Measurements from ENCODE around the gene SLC5A11. TPM values are rescaled to one million over a fixed set of nuclear protein-coding genes. Genes with fewer than 3 reads are reported as not detected.
"Not testable (repeated sequence)": the region's sequence is repeated elsewhere in the genome, so short reads cannot be mapped to it uniquely, and the experiment has no call there.

SLC5A11 gene
- total RNA-seq, 4 donors from 2014 or later = not detected

DNA sequence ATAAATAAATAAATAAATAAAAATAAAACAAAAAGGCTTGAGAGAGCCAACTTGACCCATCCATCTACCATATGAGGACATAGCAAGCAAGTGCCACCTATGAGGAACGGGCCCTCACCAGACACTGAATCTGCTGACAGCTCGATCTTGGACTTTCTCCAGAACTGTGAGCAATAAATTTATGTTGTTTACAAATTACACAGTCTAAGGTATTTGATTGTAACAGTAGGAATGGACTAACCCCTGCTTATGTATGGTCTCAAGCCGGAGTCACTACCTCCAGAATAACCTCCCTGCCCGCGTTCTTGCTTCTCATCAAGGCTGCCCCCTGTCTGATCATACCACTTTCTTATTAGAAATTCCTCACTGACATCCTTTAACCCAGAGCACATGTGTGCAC is 9.9 kb downstream of the SLC5A11 start:
- peaks cover 3 to 13% (median 11%) of the 10 kb centered on the region in 4 donors for H3K4me1 ChIP-seq
- intact Hi-C loops (cut with DNase I) = no loop called here
- no peaks in the 10 kb centered on the region for H3K27me3 ChIP-seq

DNA sequence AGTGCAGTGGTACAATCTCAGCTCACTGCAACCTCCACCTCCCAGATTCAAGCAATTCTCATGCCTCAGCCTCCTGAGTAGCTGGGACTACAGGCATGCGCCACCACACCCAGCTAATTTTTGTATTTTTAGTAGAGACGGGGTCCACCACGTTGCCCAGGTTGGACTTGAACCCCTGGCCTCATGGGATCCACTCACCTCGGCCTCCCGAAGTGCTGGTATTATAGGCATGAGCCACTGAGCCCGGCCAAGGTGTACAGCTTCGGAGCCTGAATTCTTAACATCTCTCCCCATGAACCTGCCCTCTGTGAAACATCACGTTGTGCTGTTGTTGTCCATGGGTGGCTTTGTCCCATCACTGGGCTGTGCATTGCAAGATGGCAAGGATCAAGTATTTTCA is 11.1 kb downstream of the SLC5A11 start:
- intact Hi-C loops (cut with DNase I); DNase-seq (ENCODE audit: extremely low spot score): not testable (repeated sequence)

More for the DNA sequence above, 9.9 kb downstream of the SLC5A11 start:
- H3K36me3 ChIP-seq = no peaks in the 10 kb centered on the region
- no peaks in the 10 kb centered on the region for H3K9me3 ChIP-seq
- no peak for DNase-seq (ENCODE audit: extremely low spot score)
- WGBS = 83% methylated on average over 5 of the region's 5 CpGs
- no peak overlapping the region for H3K4me3 ChIP-seq
- no peak for TF ChIP-seq EP300 (IDR thresholded peaks at IDR 0.05)
- TF ChIP-seq POLR2AphosphoS5 (IDR thresholded peaks at IDR 0.05) = no peak
- TF ChIP-seq, protein P1, sequence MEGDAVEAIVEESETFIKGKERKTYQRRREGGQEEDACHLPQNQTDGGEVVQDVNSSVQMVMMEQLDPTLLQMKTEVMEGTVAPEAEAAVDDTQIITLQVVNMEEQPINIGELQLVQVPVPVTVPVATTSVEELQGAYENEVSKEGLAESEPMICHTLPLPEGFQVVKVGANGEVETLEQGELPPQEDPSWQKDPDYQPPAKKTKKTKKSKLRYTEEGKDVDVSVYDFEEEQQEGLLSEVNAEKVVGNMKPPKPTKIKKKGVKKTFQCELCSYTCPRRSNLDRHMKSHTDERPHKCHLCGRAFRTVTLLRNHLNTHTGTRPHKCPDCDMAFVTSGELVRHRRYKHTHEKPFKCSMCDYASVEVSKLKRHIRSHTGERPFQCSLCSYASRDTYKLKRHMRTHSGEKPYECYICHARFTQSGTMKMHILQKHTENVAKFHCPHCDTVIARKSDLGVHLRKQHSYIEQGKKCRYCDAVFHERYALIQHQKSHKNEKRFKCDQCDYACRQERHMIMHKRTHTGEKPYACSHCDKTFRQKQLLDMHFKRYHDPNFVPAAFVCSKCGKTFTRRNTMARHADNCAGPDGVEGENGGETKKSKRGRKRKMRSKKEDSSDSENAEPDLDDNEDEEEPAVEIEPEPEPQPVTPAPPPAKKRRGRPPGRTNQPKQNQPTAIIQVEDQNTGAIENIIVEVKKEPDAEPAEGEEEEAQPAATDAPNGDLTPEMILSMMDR (IDR thresholded peaks at IDR 0.05) = no peak
- no peak overlapping the region for H3K27ac ChIP-seq (replicated peaks in 1 of 4)

DNA sequence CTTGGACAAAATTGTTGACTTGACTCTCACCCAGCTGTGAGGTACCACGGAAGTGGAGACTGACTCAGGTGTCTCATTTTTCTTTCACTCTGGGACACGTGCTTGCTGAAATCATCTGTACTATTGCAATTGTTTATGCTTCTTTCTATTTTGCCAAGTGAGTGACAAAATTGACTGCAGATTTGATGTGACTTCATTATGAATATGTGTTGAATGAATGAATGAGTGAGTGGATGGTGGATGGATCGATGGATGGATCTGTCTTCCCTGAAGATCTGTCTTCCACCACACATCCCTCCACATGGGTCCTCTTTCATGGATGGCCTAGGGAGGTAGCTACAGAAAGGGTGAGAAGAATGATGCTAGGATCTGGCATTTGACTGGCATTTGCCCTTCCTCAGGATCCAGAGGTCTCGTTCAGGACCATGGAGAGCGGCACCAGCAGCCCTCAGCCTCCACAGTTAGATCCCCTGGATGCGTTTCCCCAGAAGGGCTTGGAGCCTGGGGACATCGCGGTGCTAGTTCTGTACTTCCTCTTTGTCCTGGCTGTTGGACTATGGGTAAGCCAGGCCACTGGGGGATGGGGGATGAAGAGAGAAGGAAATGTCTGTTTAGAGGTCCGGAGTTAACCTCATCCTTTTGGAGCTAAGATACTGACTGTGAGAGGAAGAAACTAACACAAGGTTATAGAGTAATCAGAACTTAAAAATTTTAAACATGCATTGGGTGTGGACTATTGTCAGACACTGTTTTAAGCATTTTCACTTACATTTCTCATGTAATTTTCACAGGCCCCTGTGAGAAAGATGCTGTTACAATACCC is 12.7 kb downstream of the SLC5A11 start:
- TF ChIP-seq, protein P1 (IDR thresholded peaks at IDR 0.05) = no peak
- TF ChIP-seq EP300 (IDR thresholded peaks at IDR 0.05) (no peak), POLR2AphosphoS5 (IDR thresholded peaks at IDR 0.05) (no peak), POLR2A (IDR thresholded peaks at IDR 0.05; ENCODE audit: low read depth) (no peak)
- intact Hi-C loops (cut with DNase I) = no loop called here
- no peaks in the 10 kb centered on the region for H3K9me3 ChIP-seq
- H3K27me3 ChIP-seq = no peaks in the 10 kb centered on the region
- H3K27ac ChIP-seq (replicated peaks in 1 of 4) = no peak overlapping the region
- no peak for DNase-seq (ENCODE audit: extremely low spot score)
- H3K4me1 ChIP-seq = peaks cover 3 to 11% (median 11%) of the 10 kb centered on the region in 4 donors
- WGBS = 32% methylated on average over 9 of the region's 9 CpGs
- no peak overlapping the region for H3K4me3 ChIP-seq
- no peaks in the 10 kb centered on the region for H3K36me3 ChIP-seq

More for the DNA sequence above, 11.1 kb downstream of the SLC5A11 start:
- H3K27me3 ChIP-seq; H3K9me3 ChIP-seq; H3K27ac ChIP-seq (replicated peaks in 1 of 4); H3K36me3 ChIP-seq; H3K4me3 ChIP-seq: not testable (repeated sequence)
- 84% methylated on average over 8 of the region's 8 CpGs for WGBS
- peaks cover 3 to 13% (median 11%) of the 10 kb centered on the region in 4 donors for H3K4me1 ChIP-seq

DNA sequence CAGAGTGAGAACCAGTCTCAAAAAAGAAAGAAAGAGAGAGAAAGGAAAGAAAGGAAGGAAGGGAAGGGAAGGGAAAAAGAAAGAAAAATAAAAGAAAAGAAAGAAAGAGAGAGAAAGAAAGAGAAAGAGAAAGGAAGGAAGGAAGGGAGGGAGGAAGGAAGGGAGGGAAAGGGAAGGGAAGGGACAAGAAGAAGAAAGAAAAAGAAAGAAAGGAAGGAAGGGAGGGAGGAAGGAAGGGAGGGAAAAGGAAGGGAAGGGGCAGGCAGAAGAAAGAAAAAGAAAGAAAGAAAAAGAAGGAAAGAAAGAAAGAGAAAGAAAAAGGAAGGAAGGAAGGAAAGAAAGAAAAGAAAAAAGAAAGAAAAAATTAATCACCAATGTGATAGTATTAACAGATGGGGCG is 15.7 kb downstream of the SLC5A11 start:
- Histone ChIP-seq H3K9me3 (peaks cover 0 to 6% (median 0%) of the 10 kb centered on the region in 4 donors), H3K27me3 (no peaks in the 10 kb centered on the region), H3K36me3 (no peaks in the 10 kb centered on the region), H3K4me1 (no peaks in the 10 kb centered on the region), H3K4me3 (no peak overlapping the region), H3K27ac (replicated peaks in 1 of 4) (no peak overlapping the region)
- TF ChIP-seq POLR2AphosphoS5 (IDR thresholded peaks at IDR 0.05) = no peak
- TF ChIP-seq POLR2A (IDR thresholded peaks at IDR 0.05; ENCODE audit: low read depth) = no peak
- TF ChIP-seq EP300 (IDR thresholded peaks at IDR 0.05) = no peak
- TF ChIP-seq, protein P1 (IDR thresholded peaks at IDR 0.05) = no peak
- DNase-seq (ENCODE audit: extremely low spot score) = no peak
- intact Hi-C loops (cut with DNase I) = no loop called here
- 83% methylated on average over 1 of the region's 1 CpG for WGBS

DNA sequence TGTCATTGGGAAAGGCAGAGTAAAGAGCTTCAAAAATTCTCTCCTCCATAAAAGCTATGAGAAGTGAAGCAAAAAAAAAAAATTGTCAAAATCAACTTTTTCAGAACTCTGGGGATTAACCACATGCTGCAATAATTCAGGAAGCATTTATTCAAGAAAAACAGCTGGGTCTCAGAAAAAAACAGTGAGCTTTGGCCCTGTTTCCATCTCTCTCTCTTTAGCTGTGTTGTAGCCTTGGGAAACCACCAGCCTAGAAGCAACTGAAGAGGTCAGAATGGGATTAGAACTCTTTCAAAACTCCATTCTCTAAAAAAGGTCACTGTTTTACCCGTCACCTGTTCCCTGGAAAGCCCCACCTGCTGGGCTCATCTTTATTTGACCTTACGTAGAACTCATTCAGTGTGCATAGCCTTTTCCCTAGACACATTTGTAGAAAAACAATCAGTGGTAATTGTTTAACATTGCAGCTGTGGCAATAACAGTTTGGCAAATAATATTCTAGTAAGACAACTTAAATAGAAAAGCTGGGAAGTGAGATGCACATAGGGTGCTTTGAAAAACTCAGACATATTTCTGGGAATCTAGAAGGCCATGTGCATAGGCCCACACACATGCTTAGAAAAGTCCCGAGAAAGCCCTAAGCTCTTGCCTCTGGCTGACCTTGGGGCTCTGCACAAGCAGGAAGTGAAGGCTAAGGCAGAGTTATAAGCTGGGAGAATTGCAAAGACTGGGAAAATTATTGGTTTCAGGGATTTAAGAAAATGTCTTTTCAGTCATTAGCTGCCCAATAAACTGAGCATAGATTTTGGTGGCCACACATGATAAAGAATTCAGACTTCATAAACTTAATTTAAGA is 18.0 kb downstream of the SLC5A11 start:
- H3K4me1 ChIP-seq = no peaks in the 10 kb centered on the region
- H3K4me3 ChIP-seq = no peak overlapping the region
- no peak overlapping the region for H3K27ac ChIP-seq (replicated peaks in 1 of 4)
- no peak for DNase-seq (ENCODE audit: extremely low spot score)
- intact Hi-C loops (cut with DNase I) = no loop called here
- H3K9me3 ChIP-seq = peaks cover 0 to 6% (median 0%) of the 10 kb centered on the region in 4 donors
- H3K27me3 ChIP-seq = no peaks in the 10 kb centered on the region
- TF ChIP-seq POLR2AphosphoS5 (IDR thresholded peaks at IDR 0.05) (no peak), EP300 (IDR thresholded peaks at IDR 0.05) (no peak), POLR2A (IDR thresholded peaks at IDR 0.05; ENCODE audit: low read depth) (no peak)
- TF ChIP-seq, protein P1 (IDR thresholded peaks at IDR 0.05) = no peak
- H3K36me3 ChIP-seq = no peaks in the 10 kb centered on the region
- 84% methylated on average over 3 of the region's 3 CpGs for WGBS
